Neural cell (in vitro differentiated cells): ENCODE data around the gene LSAMP. TPM values are rescaled to one million over a fixed set of nuclear protein-coding genes. Genes with fewer than 3 reads are reported as not detected.

Source experiments
- H2AFZ ChIP-seq: fragments of 200-600, 300-800 bp; sonication (generic), shearing (Covaris generic); 2 replicates; pipeline ENCODE4 v1.6.0; 2014; ENCODE audit warnings: low read depth, mild to moderate bottlenecking, antibody characterized with exemption, low read length, moderate library complexity
- H3F3A ChIP-seq: fragments of 200-600 bp; shearing (Covaris generic); 2 replicates; pipeline ENCODE4 v1.6.1; 2016; ENCODE audit warnings: mild to moderate bottlenecking, moderate library complexity, mixed read lengths, antibody characterized with exemption, low read length; ENCODE audit not compliant: insufficient read depth, poor library complexity, severe bottlenecking
- H3K27ac ChIP-seq: fragments of 200-600, 300-800 bp; sonication (generic), shearing (Covaris generic); 2 replicates; pipeline ENCODE4 v1.5.1; 2014; ENCODE audit warnings: mild to moderate bottlenecking, low read length, moderate library complexity
- H3K27me3 ChIP-seq: fragments of 300-800, 200-600 bp; sonication (generic), shearing (Covaris generic); 2 replicates; pipeline ENCODE4 v1.6.0; 2014; ENCODE audit warnings: mild to moderate bottlenecking, low read depth, low read length, moderate library complexity; ENCODE audit not compliant: insufficient read depth
- H3K36me3 ChIP-seq: fragments of 300-800, 200-600 bp; sonication (generic), shearing (Covaris generic); 2 replicates; pipeline ENCODE4 v1.5.1; 2014; ENCODE audit warnings: mild to moderate bottlenecking, antibody characterized with exemption, low read length, moderate library complexity; ENCODE audit not compliant: insufficient read depth
- H3K4me2 ChIP-seq: fragments of 300-800, 200-600 bp; sonication (generic), shearing (Covaris generic); 2 replicates; pipeline ENCODE4 v1.6.0; 2014; ENCODE audit warnings: mild to moderate bottlenecking, low read length
- H3K4me3 ChIP-seq: fragments of 300-800, 200-600 bp; sonication (generic), shearing (Covaris generic); 2 replicates; pipeline ENCODE4 v1.5.1; 2014; ENCODE audit warnings: mild to moderate bottlenecking, low read length, moderate library complexity
- H3K79me2 ChIP-seq: fragments of 200-600 bp; shearing (Covaris generic); replicated peaks from 2 replicates; pipeline ENCODE4 v1.6.0; 2014; ENCODE audit warnings: mild to moderate bottlenecking, low read length, moderate library complexity; ENCODE audit not compliant: insufficient read depth
- H3K9ac ChIP-seq: fragments of 300-800, 200-600 bp; sonication (generic), shearing (Covaris generic); 2 replicates; pipeline ENCODE4 v1.6.1; 2016; ENCODE audit warnings: mild to moderate bottlenecking, low read length, mixed read lengths
- H3K9me2 ChIP-seq: fragments of 200-600 bp; shearing (Covaris generic); 2 replicates; pipeline ENCODE4 v1.6.1; 2016; ENCODE audit warnings: mild to moderate bottlenecking, low read length, mixed read lengths; ENCODE audit not compliant: insufficient read depth
- H3K9me3 ChIP-seq: fragments of 200-600, 300-800 bp; sonication (generic), shearing (Covaris generic); 2 replicates; pipeline ENCODE4 v1.6.1; 2016; ENCODE audit warnings: mild to moderate bottlenecking, mixed run types, low read length, moderate library complexity, mixed read lengths
- H4K20me1 ChIP-seq: fragments of 200-600 bp; shearing (Covaris generic); 2 replicates; pipeline ENCODE4 v1.6.1; 2016; ENCODE audit warnings: mild to moderate bottlenecking, mixed run types; ENCODE audit not compliant: insufficient read depth
- EP300 ChIP-seq: fragments of 450-650 bp; conservative IDR thresholded peaks from 2 replicates; pipeline ENCODE4 v1.6.1; 2014; ENCODE audit warnings: antibody characterized with exemption, mild to moderate bottlenecking, moderate library complexity; ENCODE audit not compliant: poor library complexity, severe bottlenecking
- EZH2 ChIP-seq: fragments of 200-600, 300-800 bp; shearing (Covaris generic), sonication (generic); IDR thresholded peaks from 2 replicates; pipeline ENCODE4 v1.6.1; 2014; ENCODE audit warnings: antibody characterized with exemption, low read length, borderline replicate concordance, mild to moderate bottlenecking; ENCODE audit not compliant: insufficient read depth, poor library complexity, severe bottlenecking
- MXI1 ChIP-seq: fragments of 450-650 bp; conservative IDR thresholded peaks from 2 replicates; pipeline ENCODE4 v1.6.1; 2014; ENCODE audit warnings: antibody characterized with exemption, mild to moderate bottlenecking; ENCODE audit not compliant: poor library complexity, severe bottlenecking
- POLR2AphosphoS5 ChIP-seq: IDR thresholded peaks from 2 replicates; pipeline ENCODE4 v1.6.1; 2012
- RAD21 ChIP-seq: fragments of 450-650 bp; conservative IDR thresholded peaks from 2 replicates; pipeline ENCODE4 v1.6.1; 2014; ENCODE audit warnings: antibody characterized with exemption, mild to moderate bottlenecking, moderate library complexity
- SMC3 ChIP-seq: fragments of 450-650 bp; conservative IDR thresholded peaks from 2 replicates; pipeline ENCODE4 v1.6.1; 2014; ENCODE audit warnings: antibody characterized with exemption, mild to moderate bottlenecking, moderate library complexity; ENCODE audit not compliant: poor library complexity
- TAF1 ChIP-seq: IDR thresholded peaks from 2 replicates; pipeline ENCODE4 v1.6.1; 2012; ENCODE audit warnings: low read depth
- polyA plus RNA-seq: library from polyadenylated mRNA; depleted of rRNA; stranded (reverse); fragments of >200 nt; gene quantifications from 2 replicates; pipeline ENCODE4 v1.2.3, GENCODE V29; 2014
- TF ChIP-seq, protein P1 (sequence below): fragments of 450-650 bp; IDR thresholded peaks from 2 replicates; pipeline ENCODE4 v1.5.1; 2014; ENCODE audit warnings: antibody characterized with exemption, mild to moderate bottlenecking, moderate library complexity; ENCODE audit not compliant: poor library complexity, severe bottlenecking
- TF ChIP-seq, protein P2 (sequence below): IDR thresholded peaks from 2 replicates; pipeline ENCODE4 v1.6.1; 2012; ENCODE audit warnings: borderline replicate concordance

The LSAMP gene
- polyA plus RNA-seq, 1 donor from 2014 or later = 93.6 TPM

DNA sequence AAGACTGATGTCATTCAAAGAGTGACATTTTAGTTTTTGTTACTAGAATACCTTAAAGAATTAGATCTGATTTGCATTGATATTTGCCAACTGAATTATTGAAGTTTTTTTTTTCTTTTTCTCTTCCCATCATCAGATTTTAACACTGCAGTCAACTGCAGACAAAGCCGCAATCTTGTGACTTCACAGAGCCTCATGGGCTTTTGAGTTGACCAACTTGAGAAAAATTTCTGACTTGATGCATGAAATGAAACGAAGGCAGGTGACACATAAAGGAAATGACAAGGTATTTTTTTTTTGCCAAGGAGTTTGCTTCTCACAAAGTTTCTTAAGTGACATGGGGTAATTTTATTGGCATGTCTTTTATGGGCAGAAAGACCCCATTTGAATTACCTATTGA is 438.3 kb downstream of the LSAMP start:
- Histone ChIP-seq H3K36me3 (no peaks in the 10 kb centered on the region), H3K9me2 (no peaks in the 10 kb centered on the region), H2AFZ (no peak overlapping the region), H3F3A (no peaks in the 10 kb centered on the region), H3K27me3 (no peaks in the 10 kb centered on the region), H3K9me3 (no peaks in the 10 kb centered on the region), H3K27ac (no peak overlapping the region), H3K4me3 (no peak overlapping the region), H3K4me2 (no peak overlapping the region), H4K20me1 (no peaks in the 10 kb centered on the region), H3K79me2 (no peaks in the 10 kb centered on the region), H3K9ac (no peak overlapping the region)
- no peak for TF ChIP-seq RAD21
- TF ChIP-seq POLR2AphosphoS5 = no peak
- no peak for TF ChIP-seq EZH2
- TF ChIP-seq SMC3 = no peak
- no peak for TF ChIP-seq TAF1
- TF ChIP-seq, protein P1, sequence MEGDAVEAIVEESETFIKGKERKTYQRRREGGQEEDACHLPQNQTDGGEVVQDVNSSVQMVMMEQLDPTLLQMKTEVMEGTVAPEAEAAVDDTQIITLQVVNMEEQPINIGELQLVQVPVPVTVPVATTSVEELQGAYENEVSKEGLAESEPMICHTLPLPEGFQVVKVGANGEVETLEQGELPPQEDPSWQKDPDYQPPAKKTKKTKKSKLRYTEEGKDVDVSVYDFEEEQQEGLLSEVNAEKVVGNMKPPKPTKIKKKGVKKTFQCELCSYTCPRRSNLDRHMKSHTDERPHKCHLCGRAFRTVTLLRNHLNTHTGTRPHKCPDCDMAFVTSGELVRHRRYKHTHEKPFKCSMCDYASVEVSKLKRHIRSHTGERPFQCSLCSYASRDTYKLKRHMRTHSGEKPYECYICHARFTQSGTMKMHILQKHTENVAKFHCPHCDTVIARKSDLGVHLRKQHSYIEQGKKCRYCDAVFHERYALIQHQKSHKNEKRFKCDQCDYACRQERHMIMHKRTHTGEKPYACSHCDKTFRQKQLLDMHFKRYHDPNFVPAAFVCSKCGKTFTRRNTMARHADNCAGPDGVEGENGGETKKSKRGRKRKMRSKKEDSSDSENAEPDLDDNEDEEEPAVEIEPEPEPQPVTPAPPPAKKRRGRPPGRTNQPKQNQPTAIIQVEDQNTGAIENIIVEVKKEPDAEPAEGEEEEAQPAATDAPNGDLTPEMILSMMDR = no peak

DNA sequence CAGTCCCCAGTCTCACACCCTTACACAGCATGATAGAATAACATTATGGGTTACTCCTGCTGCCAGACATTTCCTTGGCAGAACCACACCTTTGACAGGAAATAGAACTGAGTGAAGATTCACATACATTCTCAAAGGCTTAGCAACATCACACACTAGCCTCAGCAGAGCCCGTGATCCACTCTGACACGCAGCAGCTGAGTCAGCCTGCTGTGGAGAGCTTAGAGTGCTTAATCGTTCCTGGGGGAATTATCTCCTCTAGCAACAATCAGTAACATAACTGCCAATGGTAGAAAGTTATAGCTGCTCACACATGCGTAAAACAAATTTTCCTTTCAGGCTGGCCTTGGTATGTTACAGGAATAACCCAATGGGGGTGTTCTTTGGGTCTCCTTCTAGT is 439.9 kb downstream of the LSAMP start:
- Histone ChIP-seq H3K9me3 (no peaks in the 10 kb centered on the region), H3F3A (no peaks in the 10 kb centered on the region), H3K27ac (peak overlapping the region; percentile 62), H3K9me2 (no peaks in the 10 kb centered on the region), H3K36me3 (no peaks in the 10 kb centered on the region), H3K27me3 (no peaks in the 10 kb centered on the region), H3K4me2 (peak overlapping the region; percentile 28), H3K79me2 (no peaks in the 10 kb centered on the region), H2AFZ (no peak overlapping the region), H4K20me1 (no peaks in the 10 kb centered on the region), H3K9ac (no peak overlapping the region), H3K4me3 (peak overlapping the region; percentile 34)
- peak; percentile 53 for TF ChIP-seq EP300
- TF ChIP-seq, protein P2, sequence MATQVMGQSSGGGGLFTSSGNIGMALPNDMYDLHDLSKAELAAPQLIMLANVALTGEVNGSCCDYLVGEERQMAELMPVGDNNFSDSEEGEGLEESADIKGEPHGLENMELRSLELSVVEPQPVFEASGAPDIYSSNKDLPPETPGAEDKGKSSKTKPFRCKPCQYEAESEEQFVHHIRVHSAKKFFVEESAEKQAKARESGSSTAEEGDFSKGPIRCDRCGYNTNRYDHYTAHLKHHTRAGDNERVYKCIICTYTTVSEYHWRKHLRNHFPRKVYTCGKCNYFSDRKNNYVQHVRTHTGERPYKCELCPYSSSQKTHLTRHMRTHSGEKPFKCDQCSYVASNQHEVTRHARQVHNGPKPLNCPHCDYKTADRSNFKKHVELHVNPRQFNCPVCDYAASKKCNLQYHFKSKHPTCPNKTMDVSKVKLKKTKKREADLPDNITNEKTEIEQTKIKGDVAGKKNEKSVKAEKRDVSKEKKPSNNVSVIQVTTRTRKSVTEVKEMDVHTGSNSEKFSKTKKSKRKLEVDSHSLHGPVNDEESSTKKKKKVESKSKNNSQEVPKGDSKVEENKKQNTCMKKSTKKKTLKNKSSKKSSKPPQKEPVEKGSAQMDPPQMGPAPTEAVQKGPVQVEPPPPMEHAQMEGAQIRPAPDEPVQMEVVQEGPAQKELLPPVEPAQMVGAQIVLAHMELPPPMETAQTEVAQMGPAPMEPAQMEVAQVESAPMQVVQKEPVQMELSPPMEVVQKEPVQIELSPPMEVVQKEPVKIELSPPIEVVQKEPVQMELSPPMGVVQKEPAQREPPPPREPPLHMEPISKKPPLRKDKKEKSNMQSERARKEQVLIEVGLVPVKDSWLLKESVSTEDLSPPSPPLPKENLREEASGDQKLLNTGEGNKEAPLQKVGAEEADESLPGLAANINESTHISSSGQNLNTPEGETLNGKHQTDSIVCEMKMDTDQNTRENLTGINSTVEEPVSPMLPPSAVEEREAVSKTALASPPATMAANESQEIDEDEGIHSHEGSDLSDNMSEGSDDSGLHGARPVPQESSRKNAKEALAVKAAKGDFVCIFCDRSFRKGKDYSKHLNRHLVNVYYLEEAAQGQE = no peak
- no peak for TF ChIP-seq RAD21
- TF ChIP-seq EZH2 = no peak
- no peak for TF ChIP-seq TAF1
- peak; percentile 78 for TF ChIP-seq POLR2AphosphoS5

DNA sequence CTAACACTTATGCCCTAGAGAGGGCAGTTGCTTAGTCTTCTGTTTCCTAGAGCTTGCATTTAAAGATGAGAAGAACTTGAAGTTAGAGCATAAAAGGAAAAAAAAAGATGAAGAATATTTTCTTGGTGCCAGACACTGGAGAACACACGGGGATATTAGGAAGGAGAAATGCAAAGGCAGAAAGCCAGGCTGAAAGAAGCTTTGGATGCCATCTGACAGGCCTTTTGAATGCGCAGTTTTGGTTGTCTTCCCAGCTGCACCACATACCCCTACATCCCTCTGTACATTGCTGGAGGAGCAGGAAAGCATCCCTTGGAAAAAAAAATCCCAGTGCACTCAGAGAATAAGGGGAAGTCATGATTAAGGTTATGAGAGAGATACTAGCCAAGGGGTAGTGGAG is 443.1 kb downstream of the LSAMP start:
- Histone ChIP-seq H2AFZ (no peak overlapping the region), H3K4me3 (no peak overlapping the region), H3K36me3 (no peaks in the 10 kb centered on the region), H3F3A (no peaks in the 10 kb centered on the region), H3K27me3 (no peaks in the 10 kb centered on the region), H4K20me1 (no peaks in the 10 kb centered on the region), H3K27ac (no peak overlapping the region), H3K9me2 (no peaks in the 10 kb centered on the region), H3K79me2 (no peaks in the 10 kb centered on the region), H3K9ac (no peak overlapping the region), H3K4me2 (no peak overlapping the region), H3K9me3 (no peaks in the 10 kb centered on the region)
- TF ChIP-seq, protein P1 = no peak
- TF ChIP-seq SMC3 = no peak
- TF ChIP-seq RAD21 = no peak
- TF ChIP-seq EP300 = no peak
- TF ChIP-seq, protein P2 = no peak
- no peak for TF ChIP-seq POLR2AphosphoS5
- TF ChIP-seq MXI1 = no peak
- no peak for TF ChIP-seq TAF1
- TF ChIP-seq EZH2 = no peak
